HepG2 (cell line): ENCODE measurements around the gene PROX2. TPM values are rescaled to one million over a fixed set of nuclear protein-coding genes. Genes with fewer than 3 reads are reported as not detected.

Experiments used
- GZF1 ChIP-seq: sonication (generic); formaldehyde crosslinking; IDR thresholded peaks from 2 replicates; pipeline ENCODE4 v1.5.1; 2020; ENCODE audit warnings: mild to moderate bottlenecking, missing genetic modification reagents
- KDM2A ChIP-seq: sonication (generic); formaldehyde crosslinking; IDR thresholded peaks from 2 replicates; pipeline ENCODE4 v1.4.0; 2020; ENCODE audit warnings: low read depth, missing genetic modification reagents, borderline replicate concordance
- MBNL3 ChIP-seq: fragments of 250-450 bp; sonication (Bioruptor Pico); conservative IDR thresholded peaks from 2 replicates; pipeline ENCODE4 v1.8.0; 2022; ENCODE audit warnings: mild to moderate bottlenecking, inconsistent platforms
- NCOA1 ChIP-seq: sonication (generic); formaldehyde crosslinking; IDR thresholded peaks from 2 replicates; pipeline ENCODE4 v1.9.0; 2021; ENCODE audit warnings: missing genetic modification reagents
- SMAD3 ChIP-seq: sonication (generic); formaldehyde crosslinking; IDR thresholded peaks from 2 replicates; pipeline ENCODE4 v1.4.0; 2020; ENCODE audit warnings: missing genetic modification reagents
- ZMAT5 ChIP-seq: sonication (generic); formaldehyde crosslinking; IDR thresholded peaks from 2 replicates; pipeline ENCODE4 v1.5.0; 2020; ENCODE audit warnings: mild to moderate bottlenecking, low read depth, missing genetic modification reagents, borderline replicate concordance
- ZNF142 ChIP-seq: sonication (generic); formaldehyde crosslinking; IDR thresholded peaks from 2 replicates; pipeline ENCODE4 v1.4.0; 2020; ENCODE audit warnings: missing genetic modification reagents
- ZNF3 ChIP-seq: IDR thresholded peaks from 2 replicates; pipeline ENCODE4 v1.7.0; 2017; ENCODE audit warnings: inconsistent platforms
- ZNF407 ChIP-seq: sonication (generic); formaldehyde crosslinking; IDR thresholded peaks from one replicate; pipeline ENCODE4 v1.5.1; 2020; ENCODE audit warnings: mild to moderate bottlenecking, missing genetic modification reagents; ENCODE audit errors: not compliant biosample characterization
- ZNF605 ChIP-seq: sonication (generic); formaldehyde crosslinking; IDR thresholded peaks from 2 replicates; pipeline ENCODE4 v1.8.0; 2022; ENCODE audit warnings: mild to moderate bottlenecking, missing genetic modification reagents
- ZNF687 ChIP-seq: sonication (generic); formaldehyde crosslinking; IDR thresholded peaks from 2 replicates; pipeline ENCODE4 v1.5.1; 2020; ENCODE audit warnings: mild to moderate bottlenecking, missing genetic modification reagents, moderate library complexity
- polyA plus RNA-seq, 8 experiments: library from polyadenylated mRNA; depleted of rRNA in 3 of 8; stranded (reverse) in 7 of 8; unstranded in 1 of 8; fragments of >200 nt; fragmentation: Illumina TruSeq in 4 of 8; extraction: Trizol in 4 of 8; gene quantifications; 2 replicates each; pipeline versions ENCODE4 v1.2.1 to v1.2.3, GENCODE V29; 2011 to 2016; ENCODE audit warnings: low read depth in 4 of 8, missing spikeins in 1 of 8, mixed read lengths in 1 of 8; ENCODE audit not compliant: insufficient read depth in 1 of 8
- total RNA-seq, 5 experiments: library from RNA; depleted of rRNA; stranded (reverse); fragments of >200 nt; fragmentation: Illumina TruSeq; extraction: Trizol; gene quantifications; 2 replicates each; pipeline ENCODE4 v1.2.3, GENCODE V29; 2016; ENCODE audit warnings: low read depth in 1 of 5

PROX2 gene
- total and polyA plus RNA-seq, 2 of the 13 experiments (the other 11 are each of a cell fraction or from before 2014, with no cell fraction given): not detected

GRCh38 chr14:74898694-74899093 is 22.7 kb upstream of the PROX2 start (continued):
- no peak for TF ChIP-seq ZNF407 (CRISPR knock-in tag)
- peak; percentile 86; the same call in 1 of the 2 replicates for TF ChIP-seq SMAD3 (CRISPR knock-in tag)
- no peak for TF ChIP-seq ZNF142
- TF ChIP-seq KDM2A (CRISPR knock-in tag): peak; percentile 78
- no peak for TF ChIP-seq NCOA1
- peak; percentile 100 for TF ChIP-seq ZNF687 (CRISPR knock-in tag)
- no peak for TF ChIP-seq ZMAT5 (CRISPR knock-in tag)
- no peak for TF ChIP-seq GZF1
- TF ChIP-seq ZNF3 (CRISPR knock-in tag): no peak
- peak; percentile 93 for TF ChIP-seq ZNF605 (CRISPR knock-in tag)
- TF ChIP-seq MBNL3 (CRISPR knock-in tag): no peak
